Stimulated activated CD8-positive, alpha-beta memory T cell treated with anti-CD3 and anti-CD28 coated beads, Interleukin-4, amount 100 ng/mL, for 24 hours (primary cell): ENCODE data around the gene OR1C1.
"Not testable (repeated sequence)": the region's sequence is repeated elsewhere in the genome, so short reads cannot be mapped to it uniquely, and the experiment has no call there.

Experiments used
- DNase-seq: peaks from one replicate; pipeline ENCODE4 v3.0.0-alpha.2; 2020; ENCODE audit warnings: low read depth

OR1C1 gene, protein sequence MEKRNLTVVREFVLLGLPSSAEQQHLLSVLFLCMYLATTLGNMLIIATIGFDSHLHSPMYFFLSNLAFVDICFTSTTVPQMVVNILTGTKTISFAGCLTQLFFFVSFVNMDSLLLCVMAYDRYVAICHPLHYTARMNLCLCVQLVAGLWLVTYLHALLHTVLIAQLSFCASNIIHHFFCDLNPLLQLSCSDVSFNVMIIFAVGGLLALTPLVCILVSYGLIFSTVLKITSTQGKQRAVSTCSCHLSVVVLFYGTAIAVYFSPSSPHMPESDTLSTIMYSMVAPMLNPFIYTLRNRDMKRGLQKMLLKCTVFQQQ

DNA sequence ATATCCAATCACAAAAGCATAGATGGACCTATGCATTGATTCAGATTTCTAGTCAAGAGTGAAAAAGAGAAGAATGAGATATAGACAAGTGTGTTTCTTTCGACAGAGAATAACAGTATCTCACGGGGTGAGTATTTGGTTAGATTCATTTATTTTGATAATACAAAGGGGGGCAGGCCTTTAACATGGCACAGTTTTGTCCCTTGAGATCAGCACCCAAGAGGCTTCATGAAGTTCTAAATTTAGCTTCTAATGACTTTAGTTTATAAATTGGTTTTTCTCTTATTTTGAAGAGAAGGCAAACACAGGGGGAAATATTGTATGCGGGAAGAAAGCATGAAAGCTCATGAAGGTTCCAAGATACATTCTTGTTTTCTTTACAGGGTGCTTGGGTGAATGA, at the start of gene OR1C1:
TSS of gene OR1C1 (minus strand) at position 101 of the 400 bp plus-strand sequence. CDS start 2,150 bp downstream, outside the sequence.
- DNase-seq: no peak

DNA sequence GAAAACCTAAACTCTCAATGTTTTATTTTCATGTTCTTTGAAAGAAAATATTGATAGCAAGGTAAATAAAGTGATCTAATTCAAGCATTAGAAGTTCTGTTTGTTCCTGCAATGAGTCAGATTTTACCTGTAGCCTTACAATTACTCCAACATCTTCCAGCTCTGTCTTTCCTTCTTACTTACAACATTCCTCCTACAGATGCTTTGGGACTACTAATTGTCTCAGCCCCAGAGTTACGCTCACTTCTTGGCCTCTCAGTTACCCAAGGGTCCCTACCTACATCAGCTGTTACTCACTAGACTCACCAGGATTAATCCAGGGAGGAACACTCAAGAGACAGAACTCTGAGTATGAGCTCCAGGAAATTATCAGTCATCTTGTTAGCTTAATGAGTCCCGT, 37.2 kb upstream of the OR1C1 start:
- DNase-seq: no peak

DNA sequence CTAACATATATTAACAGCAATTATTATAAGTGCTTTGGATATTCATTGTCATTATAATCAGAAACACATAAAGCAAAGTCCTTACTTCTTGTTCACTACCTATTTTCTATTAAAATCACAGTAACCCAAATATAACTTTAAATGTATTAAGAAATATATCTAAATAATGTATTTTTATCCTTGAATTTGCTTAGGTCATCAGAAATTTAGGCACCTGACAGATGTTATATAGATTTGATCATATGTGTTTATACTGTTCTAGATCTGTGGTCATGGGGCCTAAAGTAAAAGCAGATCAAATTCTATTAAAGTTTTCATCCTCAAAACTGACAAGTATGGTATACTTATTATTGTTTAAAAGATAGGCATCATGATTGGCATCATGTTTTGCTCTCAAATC, 9.2 kb upstream of the OR1C1 start:
- no peak for DNase-seq

DNA sequence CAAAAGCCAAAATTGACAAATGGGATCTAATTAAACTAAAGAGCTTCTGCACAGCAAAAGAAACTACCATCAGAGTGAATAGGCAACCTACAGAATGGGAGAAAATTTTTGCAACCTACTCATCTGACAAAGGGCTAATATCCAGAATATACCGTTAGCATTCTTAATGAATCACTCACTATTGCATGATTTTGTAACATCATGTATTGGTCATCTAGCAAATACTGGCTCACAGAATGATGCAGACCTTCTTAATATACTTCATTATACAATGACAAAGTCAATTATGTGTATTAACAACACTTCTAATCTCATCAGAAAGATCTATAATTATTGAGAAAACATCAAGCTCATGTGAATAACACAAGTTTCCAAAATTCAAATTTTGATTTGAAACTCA, 6.0 kb downstream of the OR1C1 start:
- DNase-seq: not testable (repeated sequence)

DNA sequence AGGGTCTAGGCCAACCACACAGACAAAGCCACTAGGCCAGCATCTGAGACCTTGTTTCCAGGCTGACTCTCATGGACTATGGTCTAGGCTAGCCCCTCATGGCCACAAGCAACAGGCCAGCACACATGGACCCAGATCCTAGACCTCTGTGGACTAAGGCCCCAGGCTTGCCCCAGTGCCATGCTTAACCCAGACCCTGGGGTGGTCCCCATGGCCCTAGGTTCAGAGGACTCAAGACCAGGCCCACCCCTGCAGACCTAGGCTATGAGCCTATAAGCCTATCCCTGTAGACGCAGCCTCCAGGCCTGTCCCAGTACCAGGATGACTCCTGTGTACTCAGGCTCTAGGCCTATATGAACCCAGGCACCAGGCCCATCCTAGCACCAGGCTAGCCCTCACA, 10.5 kb downstream of the OR1C1 start:
- DNase-seq: no peak

DNA sequence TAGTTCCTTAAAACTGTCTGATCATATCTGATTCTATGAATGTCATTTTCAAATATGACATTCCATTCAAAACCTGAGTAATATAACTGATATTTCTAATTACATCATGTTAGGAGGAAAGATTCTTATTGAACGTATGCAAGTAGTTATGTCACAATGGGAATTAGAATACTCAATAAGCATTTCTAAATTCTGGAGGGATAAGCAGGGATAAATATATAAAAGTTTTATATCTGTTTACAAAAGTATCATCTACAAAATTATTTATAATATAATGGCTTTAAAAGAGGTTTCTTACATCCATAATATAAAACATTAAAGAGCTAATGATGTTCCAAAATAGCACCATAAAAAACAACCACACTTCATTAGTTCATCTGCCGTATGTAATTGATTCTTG, 12.3 kb downstream of the OR1C1 start, which contains the start of gene OR14A2:
TSS of gene OR14A2 (minus strand) at position 101 of the 400 bp plus-strand sequence.
- DNase-seq: no peak

DNA sequence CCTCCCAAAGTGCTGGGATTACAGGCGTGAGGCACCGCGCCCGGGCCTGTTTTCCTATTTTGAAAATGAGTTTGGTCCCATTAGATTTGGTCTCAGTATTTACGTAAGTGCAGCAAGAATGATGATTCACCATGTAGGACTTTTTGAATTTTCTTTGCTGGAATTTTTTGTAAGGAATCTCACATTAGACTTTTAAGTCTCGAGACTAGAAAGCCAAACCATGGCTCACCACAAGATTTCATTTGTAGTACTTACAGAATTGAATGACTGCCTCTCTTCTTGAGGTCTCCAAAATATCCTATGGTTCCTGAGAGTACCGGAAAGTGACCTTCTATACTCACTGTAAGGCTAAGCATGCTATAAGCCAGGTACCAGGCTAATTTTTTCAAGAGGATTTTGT, 12.7 kb downstream of the OR1C1 start:
- DNase-seq: no peak

DNA sequence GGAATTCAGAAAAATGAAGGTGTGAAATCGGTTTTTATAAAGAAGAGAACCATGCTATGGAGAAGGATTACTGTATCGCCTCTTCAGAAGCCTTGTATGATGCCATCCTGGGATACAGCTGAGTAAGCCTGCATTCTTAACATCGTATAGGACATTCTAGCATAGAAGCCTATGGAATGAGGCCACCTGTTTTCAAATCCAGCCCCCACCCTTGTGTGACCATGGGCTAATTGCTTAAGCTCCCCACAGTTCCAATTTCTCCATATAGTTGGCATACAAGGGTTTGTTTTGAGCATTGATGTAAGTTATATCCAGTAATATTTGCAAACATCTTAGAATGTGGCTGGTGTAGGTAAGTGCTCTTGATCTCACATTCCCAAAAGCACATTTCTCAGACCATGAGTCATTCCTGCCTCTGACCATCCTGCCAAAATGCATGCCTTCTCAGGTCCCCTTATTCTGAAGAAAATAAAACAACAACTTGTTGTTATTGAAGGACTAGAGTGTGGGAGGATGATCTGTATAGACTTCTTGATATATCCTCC, 13.9 kb downstream of the OR1C1 start:
- DNase-seq: no peak

DNA sequence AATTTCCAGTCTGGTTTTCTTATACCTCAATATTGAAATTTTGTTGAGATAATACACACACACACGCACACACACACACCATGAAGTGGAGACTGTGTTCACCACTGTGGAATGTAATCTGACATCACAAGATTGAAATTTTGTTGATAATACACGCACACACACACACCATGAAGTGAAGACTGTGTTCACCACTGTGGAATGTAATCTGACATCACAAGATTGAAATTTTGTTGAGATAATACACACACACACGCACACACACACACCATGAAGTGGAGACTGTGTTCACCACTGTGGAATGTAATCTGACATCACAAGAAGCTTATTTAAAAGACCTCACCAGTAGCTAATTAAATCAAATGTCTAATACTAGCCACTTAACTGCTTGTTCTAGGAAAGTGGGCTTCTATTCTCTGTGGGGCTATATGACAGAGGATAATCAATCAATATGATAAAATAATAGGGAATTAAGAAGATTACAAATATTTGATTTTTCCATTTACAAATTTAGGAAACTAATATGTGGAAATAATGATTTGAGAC, 18.1 kb downstream of the OR1C1 start:
- not testable (repeated sequence) for DNase-seq

DNA sequence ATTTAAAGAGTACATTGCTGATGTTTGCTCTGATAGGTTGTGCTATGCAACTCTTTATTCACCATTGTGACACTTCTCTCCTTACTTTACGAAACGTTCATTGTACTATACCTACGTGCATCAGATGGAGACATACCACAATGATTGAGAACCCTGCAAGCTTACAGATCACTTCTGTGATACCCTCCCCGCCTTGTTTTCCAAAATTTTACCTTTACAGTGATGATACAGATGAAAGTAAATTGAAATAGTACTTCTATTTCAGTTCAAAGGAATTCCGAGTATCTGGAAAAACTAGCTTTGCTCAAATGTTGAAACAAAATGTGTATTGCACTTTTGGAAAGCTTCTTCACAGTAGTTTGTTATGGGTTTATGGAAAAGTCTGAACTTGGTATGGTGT, 18.6 kb downstream of the OR1C1 start:
- no peak for DNase-seq

DNA sequence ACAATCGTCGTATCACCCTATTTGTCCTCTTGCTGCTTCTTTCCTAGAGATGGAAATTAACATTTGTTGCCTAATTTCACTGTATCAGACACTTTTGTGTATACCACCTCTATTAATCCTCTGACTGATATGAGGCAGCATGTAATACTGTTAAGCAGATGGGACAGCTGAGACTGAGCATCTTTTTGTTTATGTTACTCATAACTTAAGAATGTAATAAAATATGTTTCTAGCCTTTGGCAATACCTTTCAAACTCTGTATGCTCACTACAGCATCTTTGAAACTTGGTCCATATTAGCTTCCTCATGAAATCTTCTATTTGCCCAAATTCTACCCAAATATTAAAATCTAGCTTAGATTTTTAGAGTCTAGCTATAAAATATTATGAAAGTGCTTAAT, 19.6 kb downstream of the OR1C1 start:
- no peak for DNase-seq

DNA sequence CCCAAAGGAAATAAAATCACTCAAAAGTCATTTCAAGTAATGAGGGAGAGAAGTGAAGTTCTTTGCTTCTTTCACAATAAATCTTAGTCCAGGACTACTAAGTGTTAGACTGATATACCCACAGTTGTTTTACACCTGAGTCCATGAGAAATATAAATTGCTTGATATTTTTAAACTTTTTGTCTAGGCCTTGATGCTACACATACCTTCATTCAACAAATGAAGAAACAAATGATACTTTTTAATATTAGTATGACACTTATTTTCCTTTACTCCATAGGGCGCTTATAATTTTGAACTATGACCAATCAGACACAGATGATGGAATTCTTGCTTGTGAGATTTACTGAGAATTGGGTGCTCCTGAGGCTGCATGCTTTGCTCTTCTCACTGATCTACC, 22.0 kb downstream of the OR1C1 start, which contains the start of gene OR14K1:
TSS of gene OR14K1 (plus strand) at position 301 of the 400 bp plus-strand sequence. CDS start at position 301, 0 bp downstream.
- DNase-seq: no peak

DNA sequence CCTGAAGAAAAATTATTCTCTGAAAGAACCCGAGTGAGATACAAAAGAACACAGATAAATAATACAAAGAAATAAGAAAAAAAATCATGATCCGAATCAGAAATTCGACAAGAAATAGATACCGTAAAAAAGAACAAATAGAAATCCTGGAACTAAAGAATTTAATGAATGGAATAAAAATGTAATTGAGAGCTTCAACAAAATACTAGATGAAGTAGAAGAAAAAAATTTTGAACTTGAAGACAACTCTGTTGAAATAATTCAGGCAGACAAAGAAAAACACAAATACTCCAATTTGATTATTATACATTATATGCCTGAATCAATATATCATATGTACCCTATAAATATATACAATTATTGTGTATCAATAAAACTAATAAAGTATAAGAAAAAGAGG, 39.1 kb downstream of the OR1C1 start:
- DNase-seq: no peak

DNA sequence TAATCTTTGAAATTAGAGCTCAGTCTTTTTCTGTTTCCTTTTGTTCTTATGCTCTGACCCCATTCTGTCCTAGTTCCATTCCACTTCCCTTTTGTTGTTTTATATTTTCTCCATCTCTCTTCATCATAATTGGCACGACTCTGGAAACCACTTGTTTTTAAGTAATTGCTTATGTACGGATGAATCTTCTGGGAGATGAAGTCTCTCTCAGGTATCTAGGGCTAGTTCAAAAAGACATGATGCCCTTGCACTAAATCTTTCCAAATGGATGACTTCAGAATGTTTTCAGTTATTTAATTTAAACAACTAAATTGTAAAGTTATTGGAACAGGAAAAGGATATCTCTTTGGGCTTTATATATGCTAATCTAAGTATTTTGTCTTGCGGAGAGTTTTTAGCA, 43.8 kb downstream of the OR1C1 start, which contains the start of gene OR6F1:
TSS of gene OR6F1 (minus strand) at position 101 of the 400 bp plus-strand sequence. CDS start 3,891 bp downstream, outside the sequence.
- DNase-seq: no peak

DNA sequence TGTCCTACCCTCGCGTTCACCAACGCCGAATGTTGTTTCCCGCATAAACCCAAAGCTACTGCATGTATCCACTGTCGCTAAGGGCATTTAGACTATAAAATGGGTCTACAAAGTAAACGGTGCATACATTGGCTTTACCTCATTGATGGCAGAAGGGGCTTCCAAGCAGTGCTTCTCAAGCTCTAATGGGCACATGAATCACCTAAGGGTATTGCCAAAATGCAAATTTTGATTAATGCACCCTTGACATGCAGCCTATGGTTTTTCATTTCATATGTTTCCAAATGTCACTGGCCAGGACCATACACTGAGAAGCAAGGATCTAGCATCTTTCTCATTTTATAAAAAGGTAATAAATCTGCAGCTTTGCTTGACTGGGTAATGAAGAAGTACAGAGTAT, 46.6 kb downstream of the OR1C1 start:
- DNase-seq: no peak

DNA sequence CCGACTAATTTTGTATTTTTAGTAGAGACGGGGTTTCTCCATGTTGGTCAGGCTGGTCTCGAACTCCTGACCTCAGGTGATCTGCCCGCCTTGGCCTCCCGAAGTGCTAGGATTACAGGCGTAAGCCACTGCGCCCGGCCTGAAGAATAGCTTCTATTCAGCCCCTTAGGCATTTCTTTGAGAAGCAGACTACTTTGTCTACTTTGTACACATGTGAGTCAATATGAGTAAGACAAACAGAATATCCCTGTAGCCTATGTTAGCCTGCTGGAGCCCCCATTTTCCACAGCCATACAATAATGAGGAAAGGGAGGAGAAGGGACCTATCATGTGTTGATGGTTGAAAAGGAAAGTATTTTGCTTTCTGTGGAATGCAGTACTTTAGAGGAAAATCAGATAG, 49.7 kb downstream of the OR1C1 start:
- DNase-seq: not testable (repeated sequence)
